ENCODE results near the gene CASKIN1.

- TF ChIP-seq CTCF (IDR thresholded peaks at IDR 0.05 in 2 of 3, conservative IDR thresholded peaks at IDR 0.05 in 1 of 3; ENCODE audit: borderline replicate concordance in 1 of 3, insufficient read depth in 1 of 3, low read depth in 2 of 3, low read length in 2 of 3) (peak in 2 of 3 experiments; percentile 27 to 39; a peak in 4 of 6 replicates), FOSL1 (IDR thresholded peaks at IDR 0.05; ENCODE audit: low read depth) (no peak), RAD21 (IDR thresholded peaks at IDR 0.05; ENCODE audit: low read depth) (peak; percentile 21; the same call in 1 of the 2 replicates), SIN3A (IDR thresholded peaks at IDR 0.05; ENCODE audit: low read depth) (no peak), EZH2 (IDR thresholded peaks at IDR 0.05) (no peak), EZH2phosphoT487 (IDR thresholded peaks at IDR 0.05; ENCODE audit: borderline replicate concordance) (no peak), POLR2A (IDR thresholded peaks at IDR 0.05; ENCODE audit: borderline replicate concordance, extremely low read depth, insufficient read depth, insufficient read length) (no peak), YY1 (IDR thresholded peaks at IDR 0.05; ENCODE audit: extremely low read depth, insufficient replicate concordance, low read depth, low read length) (no peak), POLR2AphosphoS5 (IDR thresholded peaks at IDR 0.05; ENCODE audit: low read depth, low read length) (no peak), CEBPB (IDR thresholded peaks at IDR 0.05; ENCODE audit: low read depth) (no peak), REST (IDR thresholded peaks at IDR 0.05; ENCODE audit: low read depth) (no peak), MAX (IDR thresholded peaks at IDR 0.05) (no peak), ZFX (IDR thresholded peaks at IDR 0.05) (no peak)
These were observed 47.9 kb upstream of the CASKIN1 start for GRCh38 chr16:2244301-2244700.
